ENCODE results near the gene TMC5. TPM values are rescaled to one million over a fixed set of nuclear protein-coding genes. Genes with fewer than 3 reads are reported as not detected.
"Not testable (repeated sequence)": the region's sequence is repeated elsewhere in the genome, so short reads cannot be mapped to it uniquely, and the experiment has no call there.

The TMC5 gene
- total RNA-seq, 1 experiment from 2014 or later = 3.5 TPM

- CTCF ChIA-PET = interaction anchor here (0.5 to 3.0 kb wide), 2 partner anchors 114 to 321 kb away, joined by 6 to 18 read pairs; no protein-coding TSS in a partner anchor
Measured at GRCh38 chr16:19389246-19389645, 28.4 kb upstream of the TMC5 start.

GRCh38 chr16:19391185-19391776 is 26.4 kb upstream of the TMC5 start:
- H3K4me1 ChIP-seq (ENCODE audit: insufficient read depth, low read length, poor library complexity, severe bottlenecking) = peaks cover 12% of the 10 kb centered on the region
- intact Hi-C loops (cut with micrococcal nuclease; ENCODE audit: unreplicated experiment); H3K9me3 ChIP-seq (ENCODE audit: low read depth, low read length, poor library complexity, severe bottlenecking); POLR2A ChIA-PET (ENCODE audit: low non-redundant PET); DNase-seq (ENCODE audit: low spot score); H3K27ac ChIP-seq (ENCODE audit: low read depth, low read length, poor library complexity, severe bottlenecking); BruUV-seq (replicated peaks); H3K36me3 ChIP-seq (ENCODE audit: insufficient read depth, low read length, poor library complexity, severe bottlenecking); H3K27me3 ChIP-seq (replicated peaks; ENCODE audit: insufficient read depth, low read depth, low read length, poor library complexity); H3K4me3 ChIP-seq (ENCODE audit: low read depth, low read length, poor library complexity, severe bottlenecking): not testable (repeated sequence)
- CTCF ChIA-PET = interaction anchor here (3.0 kb wide), 1 partner anchor 112 kb away, joined by 18 read pairs; no protein-coding TSS in a partner anchor

More at GRCh38 chr16:19389246-19389645, 28.4 kb upstream of the TMC5 start:
- Histone ChIP-seq H3K27ac (ENCODE audit: low read depth, low read length, poor library complexity, severe bottlenecking) (no peak overlapping the region), H3K4me1 (ENCODE audit: insufficient read depth, low read length, poor library complexity, severe bottlenecking) (peaks cover 12% of the 10 kb centered on the region), H3K36me3 (ENCODE audit: insufficient read depth, low read length, poor library complexity, severe bottlenecking) (no peaks in the 10 kb centered on the region), H3K27me3 (replicated peaks; ENCODE audit: insufficient read depth, low read depth, low read length, poor library complexity) (no peaks in the 10 kb centered on the region), H3K4me3 (ENCODE audit: low read depth, low read length, poor library complexity, severe bottlenecking) (no peak overlapping the region), H3K9me3 (ENCODE audit: low read depth, low read length, poor library complexity, severe bottlenecking) (no peaks in the 10 kb centered on the region)
- peak; percentile 53 for DNase-seq (ENCODE audit: low spot score)
- no TSS peak for BruUV-seq (replicated peaks)
- TF ChIP-seq CTCF (conservative IDR thresholded peaks at IDR 0.05; ENCODE audit: low read depth, low read length) = peak; percentile 67
- no peak for TF ChIP-seq EZH2 (IDR thresholded peaks at IDR 0.05; ENCODE audit: borderline replicate concordance, low read depth, low read length, poor library complexity, severe bottlenecking)
- POLR2A ChIA-PET (ENCODE audit: low non-redundant PET) = no interaction called here
- intact Hi-C loops (cut with micrococcal nuclease; ENCODE audit: unreplicated experiment) = loop anchor here (1.0 to 10.0 kb wide), 2 partner anchors 113 to 496 kb away; partner anchors contain the start of gene GPRC5B

GRCh38 chr16:19392352-19392751 is 25.3 kb upstream of the TMC5 start:
- CTCF ChIA-PET = no interaction called here

More at GRCh38 chr16:19392352-19392751, 25.3 kb upstream of the TMC5 start:
- peaks cover 12% of the 10 kb centered on the region for H3K4me1 ChIP-seq (ENCODE audit: insufficient read depth, low read length, poor library complexity, severe bottlenecking)
- H3K36me3 ChIP-seq (ENCODE audit: insufficient read depth, low read length, poor library complexity, severe bottlenecking) = no peaks in the 10 kb centered on the region
- POLR2A ChIA-PET (ENCODE audit: low non-redundant PET) = no interaction called here
- no peak for DNase-seq (ENCODE audit: low spot score)
- H3K27me3 ChIP-seq (replicated peaks; ENCODE audit: insufficient read depth, low read depth, low read length, poor library complexity) = no peaks in the 10 kb centered on the region
- no peaks in the 10 kb centered on the region for H3K9me3 ChIP-seq (ENCODE audit: low read depth, low read length, poor library complexity, severe bottlenecking)
- no peak overlapping the region for H3K27ac ChIP-seq (ENCODE audit: low read depth, low read length, poor library complexity, severe bottlenecking)
- no TSS peak for BruUV-seq (replicated peaks)
- H3K4me3 ChIP-seq (ENCODE audit: low read depth, low read length, poor library complexity, severe bottlenecking) = no peak overlapping the region
- intact Hi-C loops (cut with micrococcal nuclease; ENCODE audit: unreplicated experiment) = no loop called here
- TF ChIP-seq CTCF (conservative IDR thresholded peaks at IDR 0.05; ENCODE audit: low read depth, low read length) (no peak), EZH2 (IDR thresholded peaks at IDR 0.05; ENCODE audit: borderline replicate concordance, low read depth, low read length, poor library complexity, severe bottlenecking) (no peak)

Measured in A673 (cell line).